ENCODE measurements around the gene PLCH1. TPM values are rescaled to one million over a fixed set of nuclear protein-coding genes. Genes with fewer than 3 reads are reported as not detected.

Gene PLCH1
- total RNA-seq, 1 donor from 2014 or later = 14.0 TPM

DNA sequence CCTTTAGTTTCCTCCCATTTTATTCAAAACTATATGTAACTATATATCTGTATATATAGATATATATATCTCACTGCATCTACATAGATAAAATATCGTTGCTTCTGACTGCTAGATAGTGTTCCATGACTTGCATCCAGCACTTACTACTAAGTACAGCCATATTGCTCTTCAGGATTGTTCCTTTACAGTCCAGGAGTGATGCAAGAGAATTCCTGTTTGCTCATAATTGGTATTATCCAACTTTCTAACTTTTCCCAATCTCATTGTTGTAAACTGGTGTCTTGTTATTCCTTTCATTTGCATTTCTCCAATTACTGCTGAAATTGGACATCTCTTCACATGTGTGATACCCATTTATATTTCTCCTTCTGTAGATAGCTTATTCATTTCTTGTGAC, 351.6 kb downstream of the PLCH1 start:
- DNase-seq (no peak), ATAC-seq (no peak)
- Histone ChIP-seq H3K4me3 (no peak overlapping the region), H3K4me1 (peaks cover 8% of the 10 kb centered on the region), H3K36me3 (no peaks in the 10 kb centered on the region), H3K27me3 (ENCODE audit: low read depth) (no peaks in the 10 kb centered on the region), H3K27ac (no peak overlapping the region), H3K9me3 (no peaks in the 10 kb centered on the region)
- TF ChIP-seq, protein P1, sequence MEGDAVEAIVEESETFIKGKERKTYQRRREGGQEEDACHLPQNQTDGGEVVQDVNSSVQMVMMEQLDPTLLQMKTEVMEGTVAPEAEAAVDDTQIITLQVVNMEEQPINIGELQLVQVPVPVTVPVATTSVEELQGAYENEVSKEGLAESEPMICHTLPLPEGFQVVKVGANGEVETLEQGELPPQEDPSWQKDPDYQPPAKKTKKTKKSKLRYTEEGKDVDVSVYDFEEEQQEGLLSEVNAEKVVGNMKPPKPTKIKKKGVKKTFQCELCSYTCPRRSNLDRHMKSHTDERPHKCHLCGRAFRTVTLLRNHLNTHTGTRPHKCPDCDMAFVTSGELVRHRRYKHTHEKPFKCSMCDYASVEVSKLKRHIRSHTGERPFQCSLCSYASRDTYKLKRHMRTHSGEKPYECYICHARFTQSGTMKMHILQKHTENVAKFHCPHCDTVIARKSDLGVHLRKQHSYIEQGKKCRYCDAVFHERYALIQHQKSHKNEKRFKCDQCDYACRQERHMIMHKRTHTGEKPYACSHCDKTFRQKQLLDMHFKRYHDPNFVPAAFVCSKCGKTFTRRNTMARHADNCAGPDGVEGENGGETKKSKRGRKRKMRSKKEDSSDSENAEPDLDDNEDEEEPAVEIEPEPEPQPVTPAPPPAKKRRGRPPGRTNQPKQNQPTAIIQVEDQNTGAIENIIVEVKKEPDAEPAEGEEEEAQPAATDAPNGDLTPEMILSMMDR (IDR thresholded peaks at IDR 0.05) = no peak
- intact Hi-C loops (cut with DNase I) = no loop called here

DNA sequence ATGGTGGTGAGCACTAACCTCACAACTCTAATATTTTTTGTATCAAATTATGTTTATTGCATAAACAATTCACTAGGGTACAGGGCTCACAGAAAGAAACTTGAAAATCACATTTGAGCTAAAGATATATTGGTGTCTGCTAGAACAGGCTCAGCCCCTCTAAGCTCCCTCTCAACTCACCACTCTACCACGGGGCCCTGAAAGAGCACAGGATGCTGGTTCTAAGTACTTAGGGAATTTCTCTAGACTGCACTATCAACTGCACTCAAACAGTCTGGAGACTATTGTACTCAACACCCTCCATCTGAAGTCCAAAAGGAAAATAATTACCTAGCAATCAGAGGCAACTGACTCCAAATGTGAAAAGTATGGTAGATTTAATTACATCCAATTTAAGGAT, 352.7 kb downstream of the PLCH1 start:
- Histone ChIP-seq H3K36me3 (no peaks in the 10 kb centered on the region), H3K4me3 (no peak overlapping the region), H3K9me3 (no peaks in the 10 kb centered on the region), H3K27ac (peak overlapping the region; percentile 37), H3K27me3 (ENCODE audit: low read depth) (no peaks in the 10 kb centered on the region), H3K4me1 (peaks cover 8% of the 10 kb centered on the region)
- TF ChIP-seq, protein P1 (IDR thresholded peaks at IDR 0.05) = no peak
- DNase-seq (no peak), ATAC-seq (peak in 1 of 2 donors; percentile 58)
- intact Hi-C loops (cut with DNase I) = no loop called here

DNA sequence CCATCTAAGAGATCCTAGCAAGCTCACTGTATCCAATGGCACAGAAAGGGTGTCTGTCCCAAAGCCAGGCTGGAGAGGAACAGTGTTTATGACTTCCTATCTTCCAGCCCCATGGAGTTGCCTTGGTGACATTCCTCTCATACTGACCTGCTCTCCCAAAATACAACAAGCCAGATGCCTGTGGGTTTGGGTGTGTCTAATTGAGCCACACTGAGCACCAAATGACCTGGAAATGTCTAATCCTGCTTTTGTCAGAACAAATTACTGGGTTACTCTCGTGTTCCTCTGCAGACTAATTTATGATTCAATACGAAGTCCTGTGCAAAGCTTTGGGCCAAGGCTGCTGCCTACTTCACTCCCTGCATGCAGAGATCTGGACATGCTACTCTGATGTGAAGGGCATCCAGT, 353.3 kb downstream of the PLCH1 start:
- Histone ChIP-seq H3K4me1 (peaks cover 8% of the 10 kb centered on the region), H3K9me3 (no peaks in the 10 kb centered on the region), H3K27ac (peak overlapping the region; percentile 37), H3K4me3 (no peak overlapping the region), H3K36me3 (no peaks in the 10 kb centered on the region), H3K27me3 (ENCODE audit: low read depth) (no peaks in the 10 kb centered on the region)
- DNase-seq = no peak
- peak; percentile 93 to 95 for ATAC-seq
- TF ChIP-seq, protein P1 (IDR thresholded peaks at IDR 0.05) = no peak
- intact Hi-C loops (cut with DNase I) = no loop called here

DNA sequence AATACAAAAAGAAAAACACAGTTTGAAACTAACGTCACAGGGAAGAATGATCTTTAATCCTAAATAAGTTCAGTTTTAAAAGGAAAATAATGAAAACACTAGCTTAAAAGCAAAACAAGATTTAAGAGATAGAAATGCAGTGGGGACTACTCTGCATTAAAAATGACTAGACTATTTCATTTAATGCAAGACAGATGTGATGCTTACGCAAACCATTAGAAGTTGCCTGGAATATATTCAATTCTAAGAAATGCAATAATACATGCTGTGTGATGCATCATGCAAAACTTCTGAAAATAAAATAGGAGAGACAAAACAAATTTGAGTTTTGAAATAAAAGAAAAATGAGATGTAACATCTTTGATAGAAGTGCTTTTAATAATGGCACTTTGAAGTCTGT, 353.8 kb downstream of the PLCH1 start:
- H3K4me1 ChIP-seq = peaks cover 8% of the 10 kb centered on the region
- H3K9me3 ChIP-seq = no peaks in the 10 kb centered on the region
- ATAC-seq (no peak), DNase-seq (no peak)
- TF ChIP-seq, protein P1 (IDR thresholded peaks at IDR 0.05) = no peak
- H3K27me3 ChIP-seq (ENCODE audit: low read depth) = no peaks in the 10 kb centered on the region
- H3K4me3 ChIP-seq = no peak overlapping the region
- H3K27ac ChIP-seq = no peak overlapping the region
- intact Hi-C loops (cut with DNase I) = no loop called here
- no peaks in the 10 kb centered on the region for H3K36me3 ChIP-seq

DNA sequence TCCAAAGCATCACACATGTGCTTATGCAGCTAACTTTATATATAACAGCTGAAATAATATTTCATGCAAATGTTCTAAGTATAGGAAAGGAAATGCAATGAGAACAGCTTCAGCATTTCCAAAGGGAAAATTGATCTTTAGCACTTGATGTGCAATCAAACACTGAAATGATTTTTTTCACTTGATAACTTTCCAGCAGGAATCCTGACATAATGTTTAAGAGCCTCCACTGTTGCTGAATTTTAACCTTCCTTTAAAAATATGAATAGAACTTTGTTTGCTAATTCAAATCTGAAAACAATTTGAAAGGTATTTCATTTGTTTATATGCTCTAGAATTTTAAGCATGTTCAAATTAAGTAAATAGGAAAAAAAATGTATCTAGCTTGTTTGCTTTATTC, 354.5 kb downstream of the PLCH1 start:
- ATAC-seq = no peak
- H3K4me3 ChIP-seq = no peak overlapping the region
- H3K36me3 ChIP-seq = no peaks in the 10 kb centered on the region
- H3K27ac ChIP-seq = no peak overlapping the region
- TF ChIP-seq, protein P1 (IDR thresholded peaks at IDR 0.05) = no peak
- no peak for DNase-seq
- peaks cover 8% of the 10 kb centered on the region for H3K4me1 ChIP-seq
- no peaks in the 10 kb centered on the region for H3K9me3 ChIP-seq
- H3K27me3 ChIP-seq (ENCODE audit: low read depth) = no peaks in the 10 kb centered on the region
- intact Hi-C loops (cut with DNase I) = no loop called here

DNA sequence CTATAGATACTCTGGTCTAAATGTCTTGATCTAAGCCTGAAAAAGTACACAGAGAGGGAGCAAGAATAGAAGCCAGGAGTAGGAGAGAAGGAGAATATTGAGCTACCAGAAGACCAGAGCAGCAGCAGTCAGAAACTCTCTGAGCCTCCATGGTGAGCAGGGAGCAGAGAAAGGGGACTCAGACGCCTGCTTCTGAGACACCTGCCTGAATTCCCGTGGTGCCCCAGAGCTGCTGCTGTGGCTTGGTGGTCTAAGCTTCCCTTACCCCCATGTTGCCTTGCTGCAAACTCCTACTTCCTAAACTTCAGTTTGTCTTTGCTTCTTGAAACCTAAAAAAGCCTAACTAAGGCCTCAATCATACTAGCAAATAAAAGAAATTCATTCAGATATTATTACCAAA, 356.5 kb downstream of the PLCH1 start:
- intact Hi-C loops (cut with DNase I) = loop anchor here (10.0 kb wide), 1 partner anchor 316 kb away; no protein-coding TSS in a partner anchor
- H3K9me3 ChIP-seq = no peaks in the 10 kb centered on the region
- H3K36me3 ChIP-seq = no peaks in the 10 kb centered on the region
- TF ChIP-seq, protein P1 (IDR thresholded peaks at IDR 0.05) = no peak
- H3K4me1 ChIP-seq = peaks cover 8% of the 10 kb centered on the region
- no peak overlapping the region for H3K4me3 ChIP-seq
- no peak for DNase-seq
- no peaks in the 10 kb centered on the region for H3K27me3 ChIP-seq (ENCODE audit: low read depth)
- no peak overlapping the region for H3K27ac ChIP-seq
- no peak for ATAC-seq

All from lower lobe of right lung (tissue), 2 donors.